Parathyroid adenoma (tissue), 2 donors: ENCODE results near the gene PRPF6.
A peak's percentile ranks its signal among the peaks of the same experiment; 100 is the strongest.

Source experiments
- H2AFZ ChIP-seq: fragments of 300-600 bp; sonication (generic); one replicate; pipeline ENCODE4 v1.7.0; 2017; ENCODE audit warnings: antibody characterized with exemption, mild to moderate bottlenecking
- H3K27ac ChIP-seq: fragments of 300-600 bp; sonication (generic); one replicate; pipeline ENCODE4 v1.7.0; 2017
- H3K27me3 ChIP-seq: fragments of 300-600 bp; sonication (generic); one replicate; pipeline ENCODE4 v1.7.0; 2017; ENCODE audit warnings: low read length; ENCODE audit not compliant: control insufficient read depth, insufficient read depth
- H3K36me3 ChIP-seq: fragments of 300-600 bp; sonication (generic); one replicate; pipeline ENCODE4 v1.7.0; 2017; ENCODE audit warnings: low read length; ENCODE audit not compliant: control insufficient read depth, insufficient read depth
- H3K4me1 ChIP-seq: fragments of 300-600 bp; sonication (generic); one replicate; pipeline ENCODE4 v1.7.0; 2017; ENCODE audit warnings: control low read depth
- H3K4me2 ChIP-seq: fragments of 300-600 bp; sonication (generic); one replicate; pipeline ENCODE4 v1.7.0; 2017; ENCODE audit warnings: low read length
- H3K4me3 ChIP-seq: fragments of 300-600 bp; sonication (generic); one replicate; pipeline ENCODE4 v1.7.0; 2017; ENCODE audit warnings: low read depth, low read length
- H3K79me2 ChIP-seq: fragments of 300-600 bp; sonication (generic); one replicate; pipeline ENCODE4 v1.7.0; 2017; ENCODE audit warnings: control low read depth
- H3K9ac ChIP-seq: fragments of 300-600 bp; sonication (generic); one replicate; pipeline ENCODE4 v1.7.0; 2017; ENCODE audit warnings: mild to moderate bottlenecking
- H3K9me3 ChIP-seq: fragments of 300-600 bp; sonication (generic); one replicate; pipeline ENCODE4 v1.7.0; 2017; ENCODE audit warnings: low read length; ENCODE audit not compliant: control insufficient read depth
- CTCF ChIP-seq: fragments of 300-600 bp; sonication (generic); IDR thresholded peaks from one replicate; pipeline ENCODE4 v1.7.0; 2017; ENCODE audit warnings: antibody characterized with exemption, mild to moderate bottlenecking
- donor health status: primary hyperparathyroidism.

Gene PRPF6

GRCh38 chr20:63955281-63955826, 25.6 kb upstream of the PRPF6 start:
- H3K79me2 ChIP-seq: peaks cover 56% of the 10 kb centered on the region
- peak; percentile 58 for TF ChIP-seq CTCF

GRCh38 chr20:63955827-63956663, 24.9 kb upstream of the PRPF6 start, which contains the start of gene UCKL1:
TSS of gene UCKL1 (minus strand) at chr20:63956416. CDS start at chr20:63956372, 44 bp downstream.
- H2AFZ ChIP-seq: peak within 1 kb of the TSS; percentile 98
- no peaks in the 10 kb centered on the region for H3K27me3 ChIP-seq
- H3K9me3 ChIP-seq: no peaks in the 10 kb centered on the region
- peaks cover 49% of the 10 kb centered on the region for H3K79me2 ChIP-seq
- no peaks in the 10 kb centered on the region for H3K36me3 ChIP-seq
- H3K4me2 ChIP-seq: peak within 1 kb of the TSS; percentile 98
- H3K4me3 ChIP-seq: peak within 1 kb of the TSS; percentile 98
- TF ChIP-seq CTCF: peak; percentile 5
- peak within 1 kb of the TSS; percentile 91 for H3K27ac ChIP-seq
- peak within 1 kb of the TSS; percentile 99 for H3K9ac ChIP-seq
- H3K4me1 ChIP-seq: peaks cover 19% of the 10 kb centered on the region

More at GRCh38 chr20:63955281-63955826, 25.6 kb upstream of the PRPF6 start:
- Histone ChIP-seq H3K4me2 (peak overlapping the region; percentile 98), H3K36me3 (no peaks in the 10 kb centered on the region), H3K9ac (peak overlapping the region; percentile 99), H3K27ac (peak overlapping the region; percentile 91), H3K4me1 (peaks cover 26% of the 10 kb centered on the region), H3K27me3 (no peaks in the 10 kb centered on the region), H2AFZ (peak overlapping the region; percentile 98), H3K4me3 (peak overlapping the region; percentile 98), H3K9me3 (no peaks in the 10 kb centered on the region)

- peak overlapping the region; percentile 45 for H2AFZ ChIP-seq
- TF ChIP-seq CTCF: no peak
- H3K36me3 ChIP-seq: no peaks in the 10 kb centered on the region
- H3K27ac ChIP-seq: no peak overlapping the region
- peak overlapping the region; percentile 42 for H3K4me3 ChIP-seq
- H3K4me1 ChIP-seq: peaks cover 13% of the 10 kb centered on the region
- H3K9me3 ChIP-seq: no peaks in the 10 kb centered on the region
- H3K79me2 ChIP-seq: peaks cover 44% of the 10 kb centered on the region
- no peaks in the 10 kb centered on the region for H3K27me3 ChIP-seq
- H3K9ac ChIP-seq: no peak overlapping the region
- H3K4me2 ChIP-seq: peak overlapping the region; percentile 70
Observed at GRCh38 chr20:63956664-63957003, 24.3 kb upstream of the PRPF6 start.

GRCh38 chr20:63957004-63957689, 23.8 kb upstream of the PRPF6 start:
- TF ChIP-seq CTCF: no peak
- no peaks in the 10 kb centered on the region for H3K9me3 ChIP-seq
- H2AFZ ChIP-seq: no peak overlapping the region
- H3K36me3 ChIP-seq: no peaks in the 10 kb centered on the region
- H3K4me2 ChIP-seq: peak overlapping the region; percentile 70
- no peak overlapping the region for H3K27ac ChIP-seq
- no peaks in the 10 kb centered on the region for H3K27me3 ChIP-seq
- H3K79me2 ChIP-seq: peaks cover 38% of the 10 kb centered on the region
- H3K4me1 ChIP-seq: peaks cover 8% of the 10 kb centered on the region
- peak overlapping the region; percentile 42 for H3K4me3 ChIP-seq
- no peak overlapping the region for H3K9ac ChIP-seq
